ENCODE results near the gene PLA2G10.
"Not testable (repeated sequence)": the region's sequence is repeated elsewhere in the genome, so short reads cannot be mapped to it uniquely, and the experiment has no call there.

- not testable (repeated sequence) for TF ChIP-seq SUZ12 (IDR thresholded peaks at IDR 0.05; ENCODE audit: extremely low read depth, insufficient read depth, insufficient read length); YY1 (IDR thresholded peaks at IDR 0.05; ENCODE audit: insufficient read depth, insufficient read length)
Measured at GRCh38 chr16:14694129-14694528, at the start of gene PLA2G10.

All from NT2/D1 (cell line).